Activated T-cell treated with anti-CD3 and anti-CD28 coated beads, Interleukin-2, amount 50 U/mL, for 72 hours (primary cell): ENCODE data around the gene NPY4R. TPM values are rescaled to one million over a fixed set of nuclear protein-coding genes. Genes with fewer than 3 reads are reported as not detected.
"Not testable (repeated sequence)": the region's sequence is repeated elsewhere in the genome, so short reads cannot be mapped to it uniquely, and the experiment has no call there.

Experiments used
- ATAC-seq, 2 donors: fragments of 150-1000 bp; cut with Tn5 transposase; replicated peaks in 1 of 2; 2 replicates each; pipeline ENCODE4 v1.10.0; 2021; ENCODE audit warnings: moderate library complexity in 2 of 2, mild to moderate bottlenecking in 1 of 2
- DNase-seq, 2 donors: peaks; one replicate each; pipeline ENCODE4 v3.0.0; 2021 to 2022; ENCODE audit warnings: mixed read lengths in 1 of 2
- H3K27ac Mint-ChIP-seq: one replicate; pipeline ENCODE4 v1.8.0; 2022; ENCODE audit warnings: mild to moderate bottlenecking, moderate library complexity, mixed read lengths
- H3K27me3 Mint-ChIP-seq: one replicate; pipeline ENCODE4 v1.8.0; 2022; ENCODE audit warnings: low read depth, mixed read lengths
- H3K36me3 Mint-ChIP-seq, 2 donors: one replicate each; pipeline ENCODE4 v1.8.0; 2022; ENCODE audit warnings: mixed read lengths in 2 of 2, mild to moderate bottlenecking in 1 of 2; ENCODE audit not compliant: insufficient read depth in 2 of 2
- H3K4me1 Mint-ChIP-seq: one replicate; pipeline ENCODE4 v1.8.0; 2022; ENCODE audit warnings: low read depth, mixed read lengths
- H3K4me3 Mint-ChIP-seq, 2 donors: one replicate each; pipeline ENCODE4 v1.8.0; 2022; ENCODE audit warnings: mild to moderate bottlenecking in 2 of 2, mixed read lengths in 2 of 2, moderate library complexity in 2 of 2
- H3K9me3 Mint-ChIP-seq, 2 donors: one replicate each; pipeline ENCODE4 v1.8.0; 2022; ENCODE audit warnings: mixed read lengths in 2 of 2
- total RNA-seq, 2 donors: library from RNA; stranded (reverse); gene quantifications; one replicate each; pipeline ENCODE4 v1.2.3, GENCODE V29; 2022

The NPY4R gene
- total RNA-seq: not detected

- not testable (repeated sequence) for H3K4me3 Mint-ChIP-seq, H3K9me3 Mint-ChIP-seq, DNase-seq, H3K27me3 Mint-ChIP-seq, H3K36me3 Mint-ChIP-seq, H3K4me1 Mint-ChIP-seq, H3K27ac Mint-ChIP-seq, ATAC-seq
Observed at GRCh38 chr10:46465765-46466164, at the start of gene NPY4R. TSS of gene NPY4R (minus strand) at chr10:46465958. CDS start at chr10:46462635, 3,323 bp downstream.

GRCh38 chr10:46515366-46515765 lies 49.6 kb upstream of the NPY4R start:
- DNase-seq (no peak), ATAC-seq (no peak)
- H3K27ac Mint-ChIP-seq: no peak overlapping the region
- no peaks in the 10 kb centered on the region for H3K27me3 Mint-ChIP-seq
- H3K4me3 Mint-ChIP-seq: no peak overlapping the region
- no peaks in the 10 kb centered on the region for H3K36me3 Mint-ChIP-seq
- H3K9me3 Mint-ChIP-seq: no peaks in the 10 kb centered on the region
- no peaks in the 10 kb centered on the region for H3K4me1 Mint-ChIP-seq

GRCh38 chr10:46514899-46515298 lies 49.1 kb upstream of the NPY4R start:
- Mint-ChIP-seq H3K9me3 (no peaks in the 10 kb centered on the region), H3K4me1 (no peaks in the 10 kb centered on the region)
- DNase-seq: no peak

GRCh38 chr10:46514431-46514861 lies 48.7 kb upstream of the NPY4R start:
- Mint-ChIP-seq H3K4me1 (no peaks in the 10 kb centered on the region), H3K4me3 (no peak overlapping the region), H3K27me3 (no peaks in the 10 kb centered on the region), H3K36me3 (no peaks in the 10 kb centered on the region), H3K9me3 (no peaks in the 10 kb centered on the region), H3K27ac (no peak overlapping the region)
- no peak for DNase-seq
- ATAC-seq: no peak

More at GRCh38 chr10:46514899-46515298, 49.1 kb upstream of the NPY4R start:
- ATAC-seq: no peak
- Mint-ChIP-seq H3K27ac (no peak overlapping the region), H3K36me3 (no peaks in the 10 kb centered on the region), H3K4me3 (no peak overlapping the region), H3K27me3 (no peaks in the 10 kb centered on the region)

- H3K27ac Mint-ChIP-seq, H3K36me3 Mint-ChIP-seq: not testable (repeated sequence)
Observed at GRCh38 chr10:46513333-46513732, 47.6 kb upstream of the NPY4R start.

GRCh38 chr10:46512725-46513124 lies 47.0 kb upstream of the NPY4R start:
- not testable (repeated sequence) for H3K27ac Mint-ChIP-seq, H3K27me3 Mint-ChIP-seq, H3K4me1 Mint-ChIP-seq, DNase-seq, H3K4me3 Mint-ChIP-seq, ATAC-seq, H3K36me3 Mint-ChIP-seq, H3K9me3 Mint-ChIP-seq

More at GRCh38 chr10:46513333-46513732, 47.6 kb upstream of the NPY4R start:
- not testable (repeated sequence) for H3K27me3 Mint-ChIP-seq, DNase-seq, H3K4me1 Mint-ChIP-seq, ATAC-seq, H3K9me3 Mint-ChIP-seq, H3K4me3 Mint-ChIP-seq

GRCh38 chr10:46512002-46512401 lies 46.2 kb upstream of the NPY4R start:
- not testable (repeated sequence) for H3K9me3 Mint-ChIP-seq, H3K27me3 Mint-ChIP-seq, H3K36me3 Mint-ChIP-seq, DNase-seq, ATAC-seq, H3K4me1 Mint-ChIP-seq, H3K27ac Mint-ChIP-seq, H3K4me3 Mint-ChIP-seq

GRCh38 chr10:46499990-46500389 lies 34.2 kb upstream of the NPY4R start:
- not testable (repeated sequence) for H3K4me1 Mint-ChIP-seq, DNase-seq, H3K4me3 Mint-ChIP-seq, H3K27me3 Mint-ChIP-seq, H3K27ac Mint-ChIP-seq, H3K36me3 Mint-ChIP-seq, H3K9me3 Mint-ChIP-seq, ATAC-seq

GRCh38 chr10:46498985-46499703 lies 33.4 kb upstream of the NPY4R start:
- not testable (repeated sequence) for H3K27ac Mint-ChIP-seq, H3K9me3 Mint-ChIP-seq, H3K27me3 Mint-ChIP-seq, H3K4me1 Mint-ChIP-seq, DNase-seq, H3K36me3 Mint-ChIP-seq, ATAC-seq, H3K4me3 Mint-ChIP-seq

- not testable (repeated sequence) for ATAC-seq
Observed at GRCh38 chr10:46497878-46498277, 32.1 kb upstream of the NPY4R start.

GRCh38 chr10:46497401-46497800 lies 31.6 kb upstream of the NPY4R start:
- ATAC-seq, DNase-seq, H3K36me3 Mint-ChIP-seq, H3K4me3 Mint-ChIP-seq, H3K27ac Mint-ChIP-seq, H3K4me1 Mint-ChIP-seq, H3K9me3 Mint-ChIP-seq, H3K27me3 Mint-ChIP-seq: not testable (repeated sequence)

More at GRCh38 chr10:46497878-46498277, 32.1 kb upstream of the NPY4R start:
- not testable (repeated sequence) for H3K4me3 Mint-ChIP-seq, H3K4me1 Mint-ChIP-seq, DNase-seq, H3K9me3 Mint-ChIP-seq, H3K27me3 Mint-ChIP-seq, H3K36me3 Mint-ChIP-seq, H3K27ac Mint-ChIP-seq

- not testable (repeated sequence) for H3K4me3 Mint-ChIP-seq, H3K27me3 Mint-ChIP-seq
Observed at GRCh38 chr10:46491364-46492114, 25.8 kb upstream of the NPY4R start.

GRCh38 chr10:46490285-46490684 lies 24.5 kb upstream of the NPY4R start:
- H3K27me3 Mint-ChIP-seq, H3K4me1 Mint-ChIP-seq, ATAC-seq, H3K27ac Mint-ChIP-seq, H3K4me3 Mint-ChIP-seq, H3K9me3 Mint-ChIP-seq, H3K36me3 Mint-ChIP-seq, DNase-seq: not testable (repeated sequence)

More at GRCh38 chr10:46491364-46492114, 25.8 kb upstream of the NPY4R start:
- not testable (repeated sequence) for ATAC-seq, DNase-seq, H3K36me3 Mint-ChIP-seq, H3K27ac Mint-ChIP-seq, H3K9me3 Mint-ChIP-seq, H3K4me1 Mint-ChIP-seq
